T-helper 1 cell (primary cell): ENCODE data around the gene HEPACAM2.

ENCODE experiments used
- DNase-seq, 5 donors: peaks; one replicate each; pipeline ENCODE4 v3.0.0-alpha.2; 2012 to 2020
- total RNA-seq, 4 donors: gene quantifications; one replicate each; lab custom pipeline; 2026; lab: John Stamatoyannopoulos, UW

Gene HEPACAM2
- total RNA-seq: 0 reads per million in 4 donors

DNA sequence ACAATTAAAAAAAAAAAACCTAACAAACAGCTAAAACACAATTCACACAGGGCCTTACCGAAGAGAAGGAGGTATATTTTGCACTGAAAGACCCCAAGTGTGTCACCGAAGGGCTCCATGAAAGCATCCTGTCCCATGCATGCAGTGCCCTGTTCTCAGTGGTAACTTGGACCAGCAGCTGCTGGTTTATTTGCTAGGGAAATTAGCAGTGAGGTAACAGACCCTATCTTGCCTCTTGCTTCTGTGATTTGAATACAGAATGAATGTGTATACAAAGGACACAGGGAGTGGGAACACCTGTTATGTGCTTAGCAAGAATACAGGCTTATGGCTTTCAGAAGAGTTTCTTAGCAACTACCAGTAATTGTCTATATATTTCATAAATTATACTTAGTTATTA, at the start of gene HEPACAM2:
TSS of gene HEPACAM2 (minus strand) at position 160 of the 400 bp plus-strand sequence.
- no peak for DNase-seq

DNA sequence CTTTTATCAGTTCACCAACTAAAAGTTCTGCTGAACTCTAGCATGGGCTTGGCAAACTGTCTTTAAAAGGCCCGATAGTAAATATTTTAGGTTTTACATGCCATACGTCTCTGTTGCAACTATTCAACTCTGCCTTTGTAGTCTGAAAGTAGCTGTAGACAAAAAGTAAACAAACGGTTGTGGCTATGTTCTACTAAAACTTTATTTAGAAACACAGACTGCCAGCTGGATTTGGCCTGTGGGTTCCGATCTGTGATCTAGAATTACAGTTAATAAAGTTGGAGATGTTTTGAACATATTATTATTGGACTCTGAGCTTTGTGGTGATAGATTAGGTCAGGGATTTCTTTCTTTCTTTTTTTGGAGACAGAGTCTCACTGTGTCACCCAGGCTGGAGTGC, 39.0 kb upstream of the HEPACAM2 start:
- no peak for DNase-seq

DNA sequence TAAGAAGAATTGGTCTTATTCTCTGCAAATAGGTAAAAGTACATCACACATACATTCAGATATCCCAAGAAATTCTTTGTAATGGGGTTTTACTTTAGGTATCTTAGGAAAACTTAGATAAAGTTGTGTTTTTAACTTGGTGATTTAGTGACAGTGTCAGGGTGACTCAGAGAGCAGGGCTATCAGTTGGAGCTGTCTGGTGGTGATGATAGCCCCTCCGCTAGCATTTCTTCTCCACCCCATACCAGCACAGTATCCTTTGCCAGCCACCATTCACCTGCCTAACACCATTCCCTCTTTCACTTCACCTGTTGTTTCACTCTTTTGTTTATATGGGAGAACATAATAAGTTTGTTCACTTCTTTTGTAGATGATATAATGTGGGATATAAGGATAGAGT, 36.3 kb upstream of the HEPACAM2 start:
- no peak for DNase-seq

DNA sequence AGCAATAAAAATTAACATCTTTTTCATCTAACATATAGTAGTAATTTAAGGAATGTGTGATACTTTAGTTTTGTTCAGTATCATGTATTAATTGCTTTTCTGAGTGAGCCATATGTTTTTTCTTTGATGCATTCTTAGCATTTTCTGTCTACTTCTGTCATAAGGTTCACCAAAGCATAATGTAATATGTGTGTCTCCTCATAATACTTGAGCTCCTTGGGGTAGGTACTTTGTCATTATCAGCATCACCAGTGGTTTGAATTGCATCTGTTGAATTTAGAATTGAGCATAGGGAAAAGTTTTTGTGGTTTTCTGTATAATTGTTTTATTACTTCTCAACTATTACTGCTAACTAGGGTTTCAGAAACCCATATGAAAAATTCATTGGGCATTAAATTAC, 32.4 kb upstream of the HEPACAM2 start:
- no peak for DNase-seq

DNA sequence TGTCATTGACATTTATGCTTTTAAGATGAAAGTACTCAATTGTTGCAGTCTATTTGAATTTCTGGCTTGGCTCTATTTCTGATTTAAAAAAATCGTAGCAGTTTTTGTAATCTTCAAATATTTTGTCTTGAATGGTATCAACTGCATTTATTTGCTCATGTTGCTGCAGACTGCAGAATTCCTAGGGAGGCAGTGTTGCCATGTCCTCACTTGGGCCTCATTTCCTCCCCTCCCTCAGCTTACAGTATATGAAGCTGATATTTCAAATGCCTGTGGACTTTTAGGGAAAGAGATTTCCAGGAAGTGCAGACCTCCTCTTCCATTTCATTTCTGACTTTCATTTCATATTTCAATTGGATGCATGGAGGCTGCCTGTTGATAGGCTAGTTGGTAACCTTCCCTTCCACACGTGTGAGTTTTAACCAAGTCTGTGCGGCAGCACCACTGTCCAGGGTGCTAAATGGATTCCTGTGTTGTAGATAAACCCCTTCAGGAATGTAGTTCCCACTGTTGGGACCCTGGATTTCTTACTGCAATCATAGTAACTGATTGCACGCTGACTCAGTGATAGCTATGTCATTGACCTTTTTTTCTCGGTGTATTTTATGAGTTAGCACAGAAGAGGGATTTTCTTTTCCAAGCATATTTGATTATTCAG, 23.4 kb upstream of the HEPACAM2 start:
- DNase-seq: no peak

DNA sequence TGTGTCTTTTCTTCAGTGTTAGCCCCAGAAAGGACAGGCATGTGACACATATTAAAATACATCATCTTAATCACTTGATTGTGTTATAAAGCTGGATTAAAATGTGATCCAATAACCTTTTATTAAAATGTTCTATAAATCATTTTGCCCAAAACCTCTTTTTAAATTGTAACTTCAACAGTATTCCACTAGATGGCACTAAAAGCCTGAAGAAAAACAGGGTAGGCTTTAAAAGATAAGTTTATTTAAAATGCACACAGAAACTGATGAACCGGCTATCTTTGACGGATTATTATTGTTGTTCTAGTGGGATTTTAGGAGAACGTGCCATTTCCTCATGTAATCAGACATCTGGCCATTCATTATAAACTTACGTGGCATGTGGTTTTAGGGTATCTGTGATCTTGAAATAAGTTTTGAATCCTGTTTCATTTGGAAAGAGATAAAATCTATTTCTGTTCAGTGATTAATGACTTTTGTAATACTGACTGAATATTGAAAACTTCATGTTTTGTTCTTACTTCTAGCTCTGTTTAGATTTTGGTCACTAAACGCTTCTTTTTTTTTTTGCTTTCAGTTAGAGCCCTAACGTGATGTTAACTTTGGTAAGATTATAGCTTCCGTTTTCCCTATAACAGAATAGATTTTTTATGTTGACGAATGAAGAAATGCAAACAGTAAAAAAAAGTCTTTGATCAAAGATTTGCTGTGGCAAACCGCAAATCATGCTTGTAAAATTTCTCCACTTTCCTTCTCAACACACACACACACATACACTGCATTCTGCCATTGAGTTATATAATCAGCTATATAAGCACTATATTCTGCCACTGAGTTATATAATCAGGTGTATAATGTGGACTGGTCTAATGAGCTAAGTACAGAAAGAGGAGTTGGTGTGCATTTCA, 19.5 kb upstream of the HEPACAM2 start:
- peak in 1 of 5 donors; percentile 20 for DNase-seq

DNA sequence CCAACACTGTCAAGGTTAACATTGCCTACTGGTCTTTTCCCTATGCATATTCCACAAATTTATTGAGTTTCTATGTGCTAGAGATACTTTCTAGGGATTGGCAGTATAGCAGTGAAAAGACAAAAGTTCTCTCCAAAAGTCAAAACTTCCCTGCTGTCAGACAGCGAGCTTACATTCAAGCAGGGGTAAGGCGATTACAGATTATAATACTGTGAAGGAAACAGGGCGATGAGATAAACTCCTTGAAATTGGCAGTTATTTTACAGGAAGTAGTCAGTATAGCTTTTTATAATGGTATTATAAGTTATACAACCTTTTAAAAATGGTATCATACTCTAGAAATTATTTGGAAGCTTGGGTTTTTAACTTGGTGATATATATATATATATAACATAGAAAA, 15.8 kb upstream of the HEPACAM2 start:
- DNase-seq: no peak

DNA sequence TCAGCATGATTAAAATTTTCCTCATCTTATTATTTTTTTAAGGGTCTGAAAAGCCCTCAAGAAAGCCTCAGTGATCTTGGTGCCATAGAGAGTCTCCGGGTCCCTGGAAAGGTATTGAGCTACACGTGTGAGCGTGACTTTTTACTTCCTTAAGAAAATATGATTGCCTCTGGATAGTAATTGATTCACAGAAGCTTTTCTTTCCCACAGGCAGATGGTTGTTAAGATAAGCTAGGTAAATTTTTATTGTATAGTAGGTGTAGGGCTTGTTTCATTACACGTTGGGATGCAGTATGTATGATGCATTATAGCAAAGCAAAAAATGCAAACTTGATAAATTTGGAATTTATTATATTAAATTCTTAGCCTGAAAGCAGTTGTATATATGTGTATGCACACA, 13.6 kb upstream of the HEPACAM2 start:
- DNase-seq: no peak

DNA sequence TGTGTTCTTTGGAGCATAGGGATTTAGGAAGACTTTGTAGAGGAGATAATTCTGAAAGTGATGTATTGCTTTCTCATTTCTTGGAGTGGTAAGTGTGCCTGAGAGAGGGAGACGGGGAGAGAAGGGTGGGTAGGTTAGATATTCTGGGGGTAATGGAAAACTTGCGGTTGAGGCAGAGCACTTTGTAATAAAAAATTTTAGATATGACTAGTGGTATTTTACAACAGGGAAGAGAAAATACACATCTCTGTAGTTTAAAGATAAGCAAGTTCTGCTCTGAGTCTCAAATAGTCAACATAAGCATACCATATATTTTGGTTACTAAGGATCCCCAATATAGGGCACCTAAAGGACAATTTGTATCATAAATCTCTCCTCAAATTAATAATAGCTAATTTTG, 12.5 kb upstream of the HEPACAM2 start:
- DNase-seq: no peak

DNA sequence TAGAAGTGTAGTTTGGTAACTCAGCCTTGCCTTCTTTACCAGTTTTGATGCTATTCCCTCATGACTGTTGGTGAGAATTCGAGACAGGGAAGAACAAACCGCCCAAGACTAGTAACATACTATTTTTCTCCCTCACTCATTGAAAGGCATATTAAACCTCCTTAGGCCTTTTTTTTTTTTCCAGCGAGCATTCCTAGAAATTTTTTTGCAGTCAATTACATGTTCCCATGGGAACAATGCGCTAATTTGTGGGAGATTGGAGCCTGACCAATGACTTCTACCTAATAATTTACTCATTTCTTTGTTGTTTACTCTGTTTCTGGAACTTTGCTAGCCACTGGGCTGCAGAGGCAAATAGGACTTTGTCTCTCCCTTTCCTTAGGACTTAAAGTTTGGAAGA, 11.9 kb upstream of the HEPACAM2 start:
- no peak for DNase-seq

DNA sequence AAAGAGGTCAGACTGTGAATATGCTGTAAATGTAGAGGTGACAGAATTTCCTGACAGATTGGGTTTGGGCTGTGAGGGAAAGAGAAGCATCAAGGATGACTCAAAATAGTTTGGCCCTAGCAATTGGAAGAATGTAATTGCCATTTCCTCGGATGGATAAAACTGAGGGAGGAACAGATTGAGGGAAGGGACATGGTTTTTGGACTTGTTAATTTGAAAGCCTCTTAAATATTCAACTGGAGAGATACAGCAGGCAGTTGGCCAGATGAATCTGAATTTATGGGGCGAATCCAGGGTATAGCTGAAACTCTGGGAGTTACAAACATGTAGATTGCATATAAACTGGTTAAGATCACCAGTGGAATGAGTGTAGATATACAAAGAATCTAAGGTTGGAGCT, 9.3 kb upstream of the HEPACAM2 start:
- no peak for DNase-seq

DNA sequence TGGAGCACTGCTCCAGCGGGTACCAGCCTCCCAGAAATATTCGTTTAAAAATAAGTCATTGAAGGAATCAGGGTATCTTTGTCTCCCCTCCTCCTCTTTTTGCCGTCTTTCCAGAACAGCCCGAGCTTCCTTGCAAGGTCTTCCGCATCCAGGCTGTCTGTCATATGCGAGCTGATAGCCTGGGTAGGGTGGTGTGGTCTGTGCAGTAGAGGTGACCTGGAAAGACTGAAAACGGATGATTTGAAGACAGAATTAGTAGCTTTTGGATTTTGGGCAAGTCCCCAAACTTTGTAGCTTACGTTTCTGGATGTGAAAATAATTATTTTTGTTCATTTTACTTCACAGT, 6.4 kb upstream of the HEPACAM2 start:
- no peak for DNase-seq

DNA sequence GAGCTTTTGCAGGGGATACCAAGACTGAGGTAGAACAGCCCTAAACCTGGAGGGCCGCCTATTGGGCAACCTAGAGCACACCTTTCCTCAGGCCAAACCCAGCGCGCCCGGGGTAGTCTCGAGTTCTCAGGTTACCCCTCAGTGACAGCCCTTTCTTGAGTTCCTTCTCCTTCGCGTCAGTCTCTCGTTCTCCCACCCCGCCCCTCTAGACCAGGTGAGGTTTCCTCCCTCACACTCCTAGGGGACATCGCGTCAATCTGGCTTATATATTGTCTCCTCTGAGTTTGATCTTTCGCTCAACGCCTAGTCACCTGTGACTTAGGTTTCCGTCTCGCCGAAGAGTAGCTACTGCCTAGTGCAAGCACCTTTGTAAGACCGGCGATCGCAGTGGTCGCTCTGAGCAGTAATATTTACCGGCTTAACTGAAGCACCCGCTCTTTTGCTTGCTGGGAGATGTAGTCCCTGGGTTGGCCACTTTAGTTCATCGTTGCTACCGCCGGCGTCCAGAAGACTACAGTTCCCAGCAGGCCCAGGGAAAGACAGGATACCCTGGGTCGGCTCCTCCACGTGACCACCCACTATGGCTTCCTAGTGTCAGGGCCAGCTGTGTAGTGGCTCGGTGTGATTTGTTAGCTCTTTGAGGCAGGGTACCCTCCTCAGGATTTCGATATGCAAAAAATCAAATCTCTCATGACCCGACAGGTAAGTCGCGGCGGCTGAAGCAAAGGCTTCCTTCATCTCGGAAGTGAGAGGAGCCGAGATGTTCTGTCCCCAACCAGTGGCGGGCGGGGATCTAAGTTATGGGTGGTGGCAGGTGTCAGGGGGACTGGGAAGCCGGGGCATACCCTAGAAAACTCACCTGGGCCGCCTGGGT, 5.8 kb upstream of the HEPACAM2 start, which contains the start of gene VPS50:
TSS of gene VPS50 (plus strand) at position 568 of the 874 bp plus-strand sequence. CDS start at position 670, 102 bp downstream.
- DNase-seq: peak; percentile 80 to 95 (median 88)

DNA sequence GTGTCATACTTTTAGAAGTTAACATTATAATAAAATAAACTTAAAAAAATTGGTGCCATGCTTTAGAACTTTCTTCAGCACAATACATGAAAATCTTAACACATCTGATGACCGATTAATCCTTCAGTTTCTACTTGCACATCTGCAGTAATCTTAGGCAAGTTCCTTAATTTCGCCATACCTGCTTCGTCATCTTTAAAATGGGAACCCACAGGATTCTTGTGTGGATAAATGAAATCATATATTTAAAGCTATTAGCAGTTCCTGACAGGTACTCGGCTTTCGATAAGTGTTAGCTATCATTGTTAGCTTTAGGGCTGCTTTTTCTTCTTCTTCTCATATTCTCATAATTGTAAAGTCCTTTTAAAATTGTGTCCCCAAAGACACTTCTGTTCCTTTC, 5.0 kb upstream of the HEPACAM2 start:
- DNase-seq: no peak

DNA sequence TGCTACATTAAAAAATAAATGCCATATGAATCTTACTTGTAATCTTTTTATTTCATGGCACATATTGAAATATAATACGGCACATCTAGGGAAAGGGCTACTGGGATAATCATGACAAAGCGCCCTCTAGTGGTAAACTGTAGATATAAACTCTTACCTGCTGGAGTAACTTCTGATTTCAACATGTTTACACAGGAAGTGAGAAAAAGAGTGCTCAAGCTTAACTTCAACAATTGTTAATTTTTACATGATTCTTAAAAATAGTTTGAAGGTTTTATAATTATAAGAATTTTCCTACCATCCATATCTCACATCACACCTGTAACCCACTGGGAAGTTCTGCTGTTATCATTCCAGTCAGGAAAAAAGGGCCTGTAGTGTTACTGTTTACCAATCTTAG, 2.0 kb upstream of the HEPACAM2 start:
- DNase-seq: peak in 3 of 5 donors; percentile 15 to 67 (median 21)

DNA sequence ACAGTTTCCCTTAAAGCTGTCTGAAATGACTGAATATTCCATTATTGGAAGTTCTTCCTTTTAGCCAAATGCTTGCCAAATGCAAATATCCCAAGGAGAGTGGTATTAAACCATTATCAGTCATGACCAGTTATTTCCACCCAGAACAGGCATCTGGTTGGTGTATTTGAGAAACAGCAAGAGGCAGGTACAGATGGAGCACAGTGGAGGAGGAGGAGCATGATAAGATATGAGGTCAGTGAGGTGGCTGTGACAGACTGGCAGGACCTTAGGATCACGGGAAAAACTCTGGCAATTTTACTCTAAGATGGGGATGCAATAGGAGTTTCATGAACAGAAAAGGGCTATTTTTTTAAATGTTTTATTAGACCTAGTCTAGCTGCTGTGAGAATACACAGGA, 6.4 kb downstream of the HEPACAM2 start:
- no peak for DNase-seq

DNA sequence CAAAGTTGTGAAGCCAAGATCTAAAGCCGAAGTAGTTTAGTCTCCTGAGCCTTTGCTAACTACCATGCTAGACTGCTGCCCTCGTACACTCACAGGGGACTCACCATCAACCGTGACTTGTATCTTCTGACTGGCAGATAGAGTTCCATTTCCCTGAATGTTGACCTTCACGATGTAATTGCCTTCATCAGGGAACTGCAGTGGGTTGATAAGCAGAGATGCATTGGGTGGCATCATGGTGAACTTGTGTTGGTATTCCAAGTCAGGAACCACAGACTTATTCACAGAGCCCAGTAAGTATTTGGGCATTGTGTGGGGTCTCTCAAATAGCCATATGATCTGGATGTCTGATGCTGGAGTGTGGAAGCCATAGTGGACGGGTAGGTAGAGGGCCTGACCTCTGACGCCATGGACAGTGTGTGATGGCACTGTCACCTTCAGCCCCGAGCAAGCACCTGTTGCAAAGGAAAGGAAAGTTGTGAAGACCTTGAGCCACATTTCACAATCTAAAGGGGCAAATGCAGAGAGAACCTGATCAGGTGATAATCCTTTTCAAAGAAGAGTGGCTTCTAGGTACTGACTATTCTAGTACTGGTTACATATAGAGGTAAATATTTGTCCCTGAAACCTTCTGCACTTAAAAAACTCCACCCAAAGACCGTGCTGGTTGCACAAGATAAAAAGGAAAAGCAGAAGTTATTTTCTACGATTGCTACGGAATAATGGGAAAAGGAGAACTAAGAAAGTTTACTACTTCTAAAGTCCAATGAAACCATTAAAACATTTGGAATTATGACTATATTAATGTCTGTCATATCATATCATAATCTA, 7.1 kb downstream of the HEPACAM2 start:
- no peak for DNase-seq

DNA sequence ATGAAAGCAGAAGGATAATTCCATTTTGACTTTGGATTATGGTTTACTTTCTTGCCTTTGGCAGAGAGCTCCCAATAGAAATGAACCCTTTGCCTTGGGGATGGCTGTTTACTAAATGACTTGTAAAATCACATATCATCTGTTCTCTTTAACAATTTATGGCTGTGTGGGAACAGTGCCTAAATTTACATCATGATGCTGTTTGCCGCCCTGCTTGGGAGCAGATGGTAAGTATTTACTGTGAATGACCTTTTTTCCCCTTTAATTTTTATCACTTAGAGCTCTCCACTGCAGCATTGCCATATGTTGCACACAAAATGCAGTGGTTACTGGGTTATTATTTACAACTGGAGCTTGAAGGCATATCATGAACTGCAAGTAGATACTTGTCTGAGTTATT, 13.4 kb downstream of the HEPACAM2 start:
- no peak for DNase-seq

DNA sequence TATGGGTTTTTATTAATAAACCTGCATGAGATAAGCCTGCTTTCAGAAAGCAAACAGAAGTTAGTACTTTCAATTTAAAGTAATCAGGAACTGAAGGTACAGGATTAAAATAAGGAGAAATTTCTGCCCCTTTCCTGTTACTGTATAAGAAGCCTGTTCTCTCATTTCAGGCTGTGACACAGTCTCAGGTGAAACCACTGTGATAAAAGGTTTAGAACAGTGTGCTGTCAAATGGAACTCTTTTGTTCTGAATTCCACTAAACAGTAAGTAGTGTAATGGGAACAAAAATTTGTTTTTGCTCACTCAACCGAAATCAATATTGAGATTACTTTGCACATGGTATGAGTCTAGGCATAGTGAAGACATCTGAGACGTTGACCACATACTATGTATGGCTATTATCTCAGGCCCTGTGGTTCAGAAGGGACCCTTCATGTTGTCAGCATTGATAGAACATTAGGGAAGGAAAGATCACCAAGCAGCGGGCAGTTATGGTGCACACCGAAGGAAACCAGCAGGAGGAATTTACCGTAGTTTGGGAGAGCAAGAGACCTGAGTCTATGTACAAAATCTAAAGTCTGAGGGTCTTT, 14.9 kb downstream of the HEPACAM2 start:
- DNase-seq: no peak

DNA sequence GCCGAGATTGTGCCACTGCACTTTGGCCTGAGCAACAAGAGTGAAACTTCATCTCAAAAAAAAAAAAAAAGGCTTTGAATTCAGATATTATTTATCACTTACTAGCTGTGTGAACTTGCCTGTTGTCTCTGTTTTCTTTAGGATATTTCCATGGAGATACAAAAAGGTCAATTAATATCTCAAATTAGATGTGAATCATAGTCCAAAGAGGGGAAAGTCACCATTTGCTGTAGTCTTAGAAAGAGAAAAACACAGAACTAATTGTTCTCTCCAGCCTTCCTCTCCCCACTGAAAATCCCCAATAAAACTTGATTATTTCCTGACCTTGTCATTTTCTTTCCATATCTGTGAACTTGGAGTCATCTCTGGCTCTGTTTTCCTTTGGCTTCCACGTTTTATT, 21.2 kb downstream of the HEPACAM2 start:
- no peak for DNase-seq

DNA sequence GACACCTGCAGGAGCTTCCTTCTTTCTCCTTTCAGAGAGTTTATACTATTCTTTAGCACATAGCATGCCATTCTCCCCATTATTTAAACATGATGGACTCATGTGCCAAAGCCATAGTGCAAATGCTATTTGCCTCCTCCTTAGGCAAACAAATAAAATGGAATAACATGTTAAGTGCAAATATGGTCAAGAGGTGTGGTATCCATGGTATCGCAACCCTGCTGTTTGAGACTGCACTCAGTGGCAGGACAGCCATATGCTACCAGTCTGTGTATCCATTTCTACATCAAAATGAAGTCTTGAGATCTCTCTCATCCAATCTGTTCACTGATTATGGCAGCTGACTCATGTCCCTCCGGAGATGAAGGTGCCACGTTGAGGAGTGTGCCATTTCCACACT, 22.8 kb downstream of the HEPACAM2 start:
- no peak for DNase-seq
